Choroid plexus epithelial cell (primary cell): ENCODE results near the gene FOXP1.

ENCODE experiments used
- DNase-seq: peaks from one replicate; pipeline ENCODE4 v3.0.0-alpha.2; 2010; ENCODE audit warnings: low read depth
- H3K4me3 ChIP-seq: 2 replicates; pipeline ENCODE4 v1.5.1; 2011; ENCODE audit warnings: low read depth, mild to moderate bottlenecking, control low read depth, low read length, moderate library complexity
- TF ChIP-seq, protein P1 (sequence below): conservative IDR thresholded peaks from 2 replicates; pipeline ENCODE4 v1.5.1; 2011; ENCODE audit warnings: low read depth, mild to moderate bottlenecking, control low read depth, inconsistent platforms, low read length, moderate library complexity

Gene FOXP1

DNA sequence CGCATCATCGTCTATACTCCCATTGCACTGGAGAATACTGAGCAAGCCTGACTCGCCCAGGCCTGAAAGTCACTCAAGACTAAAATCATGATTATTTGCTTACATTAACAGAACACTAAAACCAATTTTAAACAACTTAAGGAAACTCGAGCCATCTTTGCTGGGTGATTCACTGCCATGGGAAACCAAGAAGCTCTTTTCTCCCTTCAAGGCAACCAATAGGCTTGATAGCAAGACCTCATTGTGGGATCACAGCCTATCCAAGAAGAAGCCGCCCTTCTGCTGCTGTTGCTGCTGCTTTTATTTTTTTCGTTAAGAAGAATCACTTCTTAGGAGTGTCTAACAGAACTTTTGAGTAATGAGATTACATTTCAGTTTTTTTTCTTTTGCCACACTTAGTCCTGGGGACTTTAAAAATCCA lies 479.4 kb downstream of the FOXP1 start:
- DNase-seq = peak; percentile 92

GRCh38 chr3:71103430-71103921 lies 480.1 kb downstream of the FOXP1 start:
- DNase-seq = peak; percentile 92
- TF ChIP-seq, protein P1, sequence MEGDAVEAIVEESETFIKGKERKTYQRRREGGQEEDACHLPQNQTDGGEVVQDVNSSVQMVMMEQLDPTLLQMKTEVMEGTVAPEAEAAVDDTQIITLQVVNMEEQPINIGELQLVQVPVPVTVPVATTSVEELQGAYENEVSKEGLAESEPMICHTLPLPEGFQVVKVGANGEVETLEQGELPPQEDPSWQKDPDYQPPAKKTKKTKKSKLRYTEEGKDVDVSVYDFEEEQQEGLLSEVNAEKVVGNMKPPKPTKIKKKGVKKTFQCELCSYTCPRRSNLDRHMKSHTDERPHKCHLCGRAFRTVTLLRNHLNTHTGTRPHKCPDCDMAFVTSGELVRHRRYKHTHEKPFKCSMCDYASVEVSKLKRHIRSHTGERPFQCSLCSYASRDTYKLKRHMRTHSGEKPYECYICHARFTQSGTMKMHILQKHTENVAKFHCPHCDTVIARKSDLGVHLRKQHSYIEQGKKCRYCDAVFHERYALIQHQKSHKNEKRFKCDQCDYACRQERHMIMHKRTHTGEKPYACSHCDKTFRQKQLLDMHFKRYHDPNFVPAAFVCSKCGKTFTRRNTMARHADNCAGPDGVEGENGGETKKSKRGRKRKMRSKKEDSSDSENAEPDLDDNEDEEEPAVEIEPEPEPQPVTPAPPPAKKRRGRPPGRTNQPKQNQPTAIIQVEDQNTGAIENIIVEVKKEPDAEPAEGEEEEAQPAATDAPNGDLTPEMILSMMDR = no peak
- H3K4me3 ChIP-seq = no peak overlapping the region

More for the DNA sequence above, 479.4 kb downstream of the FOXP1 start:
- TF ChIP-seq, protein P1 = no peak
- no peak overlapping the region for H3K4me3 ChIP-seq

DNA sequence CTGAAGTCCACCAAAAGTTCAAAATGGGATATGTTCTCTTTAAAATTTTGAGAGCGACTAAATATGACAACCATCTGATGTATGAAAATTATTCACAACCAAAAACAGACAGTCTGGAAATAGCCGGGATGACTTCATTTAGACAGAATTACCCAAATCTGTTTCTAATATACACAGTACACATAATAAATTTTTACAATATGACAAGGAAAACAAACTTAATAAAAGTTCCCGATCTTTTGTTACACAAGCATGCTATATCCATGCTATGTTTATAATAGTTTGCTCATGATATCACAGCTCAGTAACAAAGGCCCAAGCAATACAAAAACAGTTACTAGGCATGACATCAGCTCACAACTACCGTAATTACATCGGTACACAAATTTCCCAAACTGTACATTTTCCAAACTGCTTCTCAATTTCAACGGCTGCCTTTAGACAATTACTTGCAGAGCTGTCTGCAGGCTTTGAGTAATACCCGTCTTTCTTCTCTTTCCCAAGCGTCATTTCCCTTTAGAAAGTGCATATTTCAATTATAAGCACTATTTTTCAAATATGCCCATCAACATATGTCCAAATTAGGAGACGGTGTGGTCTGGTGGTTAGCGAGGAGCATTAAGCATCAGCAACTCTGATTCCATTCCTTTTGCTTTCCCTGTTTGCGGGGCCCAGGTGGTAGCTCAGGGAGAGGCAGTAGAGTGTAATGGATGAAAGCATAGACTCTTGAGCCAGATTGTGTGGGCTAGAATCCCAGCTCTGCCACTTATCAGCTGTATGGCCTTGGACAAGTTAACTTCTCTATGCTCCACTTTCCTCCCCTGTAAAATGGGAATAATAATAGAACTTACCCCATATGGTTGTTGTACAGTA lies 481.2 kb downstream of the FOXP1 start:
- DNase-seq = peak; percentile 94
- H3K4me3 ChIP-seq = no peak overlapping the region
- TF ChIP-seq, protein P1 = no peak

DNA sequence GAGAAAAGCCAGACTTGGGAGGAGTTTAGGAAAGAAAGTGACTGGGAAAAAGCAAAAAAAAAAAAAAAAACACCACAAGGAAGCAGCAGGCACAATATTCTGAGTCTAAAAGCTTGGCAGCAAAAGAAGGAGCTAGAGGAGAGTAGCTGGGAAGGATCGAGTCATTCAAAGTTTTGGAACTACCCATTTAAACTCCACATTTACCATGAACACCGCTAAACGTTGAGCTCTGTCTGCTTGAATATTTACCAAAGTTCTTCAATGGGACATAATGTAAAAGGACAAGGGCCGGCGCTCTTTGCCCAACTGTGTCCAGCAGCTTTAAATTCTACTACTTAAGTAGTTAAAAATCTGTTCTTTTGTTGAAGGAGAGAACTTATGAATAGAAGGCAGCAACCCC lies 481.9 kb downstream of the FOXP1 start:
- TF ChIP-seq, protein P1 = no peak
- H3K4me3 ChIP-seq = no peak overlapping the region
- DNase-seq = no peak

GRCh38 chr3:71101014-71101413 lies 482.5 kb downstream of the FOXP1 start:
- DNase-seq = peak; percentile 55
- TF ChIP-seq, protein P1 = no peak
- H3K4me3 ChIP-seq = no peak overlapping the region

- peak; percentile 63 for DNase-seq
- no peak overlapping the region for H3K4me3 ChIP-seq
- TF ChIP-seq, protein P1 = no peak
These were observed 483.4 kb downstream of the FOXP1 start for GRCh38 chr3:71099997-71100719.
